Activated CD8-positive, alpha-beta memory T cell treated with anti-CD3 and anti-CD28 coated beads for 24 hours (primary cell): ENCODE data around the gene TPRN.

Experiments used
- DNase-seq: peaks from one replicate; pipeline ENCODE4 v3.0.0-alpha.2; 2020

The TPRN gene

DNA sequence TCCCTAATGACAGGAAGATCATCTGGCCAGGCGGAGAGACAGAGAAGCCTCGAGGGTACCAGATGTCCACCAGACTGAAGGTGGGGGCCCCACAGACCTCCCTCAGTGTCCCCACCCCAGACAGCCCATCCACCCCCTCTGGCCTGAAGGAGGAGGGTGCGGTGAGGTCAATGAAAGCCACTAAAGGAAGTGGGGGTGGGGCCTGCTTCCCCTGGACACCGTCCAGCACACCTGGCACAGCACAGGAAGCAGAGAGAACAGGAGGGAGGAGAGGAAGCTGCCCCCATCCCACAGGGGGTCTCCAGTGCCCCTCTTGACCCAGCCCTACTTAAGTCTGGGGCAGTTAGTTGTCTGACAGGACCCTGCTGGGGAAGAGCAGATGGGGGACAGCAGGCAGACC lies 41.9 kb downstream of the TPRN start:
- DNase-seq, result no peak

DNA sequence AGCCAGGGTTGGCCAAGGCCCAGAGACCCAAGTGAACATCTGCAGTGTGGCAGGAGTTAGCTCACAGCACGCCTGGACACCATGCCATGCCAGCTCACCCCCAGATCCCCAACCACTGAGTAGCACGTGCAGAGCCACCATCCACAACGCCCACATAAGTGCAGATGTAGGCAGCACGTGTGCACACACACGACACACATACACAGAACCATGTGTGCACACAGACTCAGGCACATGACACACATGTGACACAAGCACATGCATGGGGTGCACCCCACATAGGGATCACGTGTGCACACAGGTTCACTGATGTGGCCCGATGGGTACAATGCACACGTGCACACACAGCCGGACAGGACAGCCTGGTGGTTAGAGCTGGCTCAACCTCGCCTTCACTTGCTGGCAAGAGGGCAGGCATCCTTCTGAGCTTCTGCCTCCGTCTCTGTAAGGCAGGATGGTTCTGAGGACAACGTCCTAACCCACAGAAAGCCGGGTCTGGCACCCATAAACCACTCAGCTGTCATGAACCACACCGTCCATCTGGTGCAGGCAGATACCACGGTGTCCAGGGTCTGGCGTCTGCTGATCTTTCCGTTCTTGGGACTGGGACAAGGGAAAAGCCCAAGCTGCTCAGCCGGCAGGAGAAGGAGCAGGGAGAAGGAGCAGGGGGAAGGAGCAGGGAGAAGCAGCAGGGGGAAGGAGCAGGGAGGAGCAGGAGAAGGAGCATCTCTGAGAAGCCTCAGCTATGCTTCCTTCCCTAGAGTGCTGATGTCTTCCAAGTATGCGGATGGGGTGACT lies 42.7 kb downstream of the TPRN start:
- DNase-seq, result no peak

DNA sequence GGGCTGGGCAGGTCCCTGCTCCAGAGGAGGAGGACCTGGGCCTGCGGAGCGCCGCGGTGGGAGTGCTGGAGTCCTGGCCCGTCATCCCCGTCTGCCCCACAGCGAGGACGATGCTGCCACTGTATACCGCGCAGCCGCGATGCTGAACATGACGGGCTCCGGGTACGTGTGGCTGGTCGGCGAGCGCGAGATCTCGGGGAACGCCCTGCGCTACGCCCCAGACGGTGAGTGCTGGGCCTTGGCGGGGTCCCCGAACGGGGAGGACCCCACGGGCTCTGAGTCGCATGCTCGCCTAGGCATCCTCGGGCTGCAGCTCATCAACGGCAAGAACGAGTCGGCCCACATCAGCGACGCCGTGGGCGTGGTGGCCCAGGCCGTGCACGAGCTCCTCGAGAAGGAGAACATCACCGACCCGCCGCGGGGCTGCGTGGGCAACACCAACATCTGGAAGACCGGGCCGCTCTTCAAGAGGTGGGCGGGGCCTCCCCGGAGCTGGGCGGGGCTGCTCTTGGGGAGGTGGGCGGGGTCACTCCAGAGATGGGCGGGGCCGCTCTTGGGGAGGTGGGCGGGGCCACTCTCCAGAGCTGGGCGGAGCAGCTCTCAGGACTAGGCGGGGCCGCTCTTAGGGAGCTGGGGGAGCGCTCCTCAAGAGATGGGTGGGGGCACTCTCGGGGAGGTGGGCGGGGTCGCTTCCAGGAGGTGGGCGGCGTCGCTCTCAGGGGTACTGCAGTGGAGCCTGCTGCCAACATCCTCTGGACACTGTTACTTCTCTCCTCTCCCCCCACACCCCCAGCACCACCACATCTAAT lies 43.8 kb downstream of the TPRN start:
- peak; percentile 83 for DNase-seq

DNA sequence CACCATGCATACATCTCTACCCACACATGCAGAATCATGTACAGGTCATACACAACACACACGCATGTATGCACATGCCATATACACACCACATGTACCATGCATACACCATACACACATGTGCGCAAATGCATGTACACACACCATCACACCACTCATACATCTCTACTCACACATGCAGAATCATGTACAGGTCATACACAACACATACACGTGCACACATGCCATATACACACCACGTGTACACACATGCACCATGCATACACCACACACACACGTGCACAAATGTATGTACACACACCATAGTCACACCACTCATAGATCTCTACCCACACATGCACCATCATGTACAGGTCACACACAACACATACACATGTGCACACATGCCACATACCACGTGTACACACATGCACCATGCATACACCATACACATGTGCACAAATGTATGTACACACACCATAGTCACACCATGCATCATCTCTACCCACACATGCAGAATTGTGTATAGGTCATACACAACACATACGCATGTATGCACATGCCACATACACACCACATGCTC lies 47.6 kb downstream of the TPRN start:
- DNase-seq, result no peak

- peak; percentile 84 for DNase-seq
These were observed 49.7 kb downstream of the TPRN start for GRCh38 chr9:137150617-137151457.

GRCh38 chr9:137149942-137150616 lies 50.5 kb downstream of the TPRN start:
- no peak for DNase-seq

- DNase-seq, result no peak
These were observed 51.2 kb downstream of the TPRN start for GRCh38 chr9:137149363-137149762.

GRCh38 chr9:137148661-137149060 lies 51.9 kb downstream of the TPRN start:
- DNase-seq, result no peak

GRCh38 chr9:137148242-137148641 lies 52.3 kb downstream of the TPRN start:
- no peak for DNase-seq

- no peak for DNase-seq
These were observed 52.8 kb downstream of the TPRN start for GRCh38 chr9:137147793-137148160.

- no peak for DNase-seq
These were observed 53.3 kb downstream of the TPRN start for GRCh38 chr9:137147091-137147792.

DNA sequence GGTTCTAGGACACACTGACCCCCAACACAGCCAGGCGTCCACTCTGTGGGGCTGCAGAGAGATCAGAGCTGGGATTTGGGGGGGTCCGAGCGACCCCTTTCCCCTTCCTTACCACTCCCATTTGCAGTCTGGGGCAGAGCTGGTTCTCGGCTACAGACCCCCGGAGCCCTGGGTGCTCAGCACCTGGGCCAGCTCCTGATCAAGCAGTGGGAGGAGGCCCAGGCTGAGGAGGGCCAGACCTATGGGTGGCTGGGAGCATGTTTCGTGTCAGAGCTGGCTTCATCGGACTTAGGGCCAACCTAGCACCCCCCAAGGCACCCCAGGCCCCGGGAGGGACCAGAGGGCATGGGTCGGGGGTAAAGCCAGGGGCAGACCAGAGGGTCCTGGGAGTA lies 54.0 kb downstream of the TPRN start:
- DNase-seq, result no peak

DNA sequence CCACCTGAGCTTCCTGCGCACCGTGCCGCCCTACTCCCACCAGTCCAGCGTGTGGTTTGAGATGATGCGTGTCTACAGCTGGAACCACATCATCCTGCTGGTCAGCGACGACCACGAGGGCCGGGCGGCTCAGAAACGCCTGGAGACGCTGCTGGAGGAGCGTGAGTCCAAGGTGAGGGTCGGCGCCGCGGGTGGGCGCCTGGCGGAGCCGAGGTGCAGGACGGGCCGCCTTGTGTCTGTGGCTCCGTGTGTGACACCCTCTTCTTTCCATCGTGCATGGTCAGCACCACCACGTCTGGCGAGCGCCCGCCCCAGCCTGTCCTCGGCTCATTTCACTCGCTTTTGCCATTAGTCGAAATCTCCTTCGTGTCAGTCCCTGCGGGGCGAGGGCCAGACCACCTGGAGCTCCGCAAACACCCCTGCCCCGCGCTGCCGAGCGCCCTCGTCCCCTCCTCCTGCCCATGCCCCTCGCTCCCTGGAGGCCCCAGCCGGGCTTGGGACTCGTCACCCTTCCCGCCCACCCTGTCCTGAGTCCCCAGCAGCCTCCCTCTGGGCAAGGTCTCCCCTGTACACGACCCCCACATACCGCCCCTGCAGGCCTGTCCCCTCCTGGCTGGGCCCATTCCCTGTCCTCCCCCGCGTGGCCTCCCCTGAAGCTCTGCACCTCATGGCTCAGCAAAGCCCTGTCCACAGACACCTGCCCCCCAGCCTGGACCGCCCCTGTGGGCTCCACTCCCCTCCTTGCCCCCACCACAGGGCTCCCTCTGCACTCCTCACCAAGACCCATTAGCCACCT lies 54.6 kb downstream of the TPRN start:
- DNase-seq, result no peak

GRCh38 chr9:137143459-137143858 lies 57.1 kb downstream of the TPRN start:
- no peak for DNase-seq

GRCh38 chr9:137141976-137142936 lies 58.3 kb downstream of the TPRN start:
- DNase-seq, result no peak
